ENCODE data around the gene USP16.

The USP16 gene

GRCh38 chr21:29083306-29083705, 58.8 kb downstream of the USP16 start:
- Histone ChIP-seq H3K27me3 (ENCODE audit: insufficient read depth, low read length) (no peaks in the 10 kb centered on the region), H3K4me1 (ENCODE audit: insufficient read depth, low read length) (peaks cover 7% of the 10 kb centered on the region; the same call in 1 of the 2 replicates), H3K4me3 (ENCODE audit: low read length) (no peak overlapping the region), H3K27ac (ENCODE audit: low read depth, low read length) (no peak overlapping the region), H3K36me3 (ENCODE audit: insufficient read depth, low read length) (no peaks in the 10 kb centered on the region), H3K9ac (ENCODE audit: low read depth, low read length) (no peak overlapping the region), H3K9me3 (ENCODE audit: insufficient read depth, low read depth, low read length) (no peaks in the 10 kb centered on the region)
- over 99% methylated on average over 3 of the region's 3 CpGs for WGBS

- Histone ChIP-seq H3K9ac (ENCODE audit: low read depth, low read length) (no peak overlapping the region), H3K9me3 (ENCODE audit: insufficient read depth, low read depth, low read length) (no peaks in the 10 kb centered on the region), H3K27me3 (ENCODE audit: insufficient read depth, low read length) (no peaks in the 10 kb centered on the region), H3K4me1 (ENCODE audit: insufficient read depth, low read length) (peaks cover 7% of the 10 kb centered on the region; the same call in 1 of the 2 replicates), H3K36me3 (ENCODE audit: insufficient read depth, low read length) (no peaks in the 10 kb centered on the region), H3K4me3 (ENCODE audit: low read length) (no peak overlapping the region), H3K27ac (ENCODE audit: low read depth, low read length) (no peak overlapping the region)
- WGBS, result 100% methylated on average over 1 of the region's 2 CpGs
Measured at GRCh38 chr21:29084372-29084771, 59.9 kb downstream of the USP16 start.

GRCh38 chr21:29085106-29085752, 60.8 kb downstream of the USP16 start:
- WGBS, result 80% methylated on average over 7 of the region's 8 CpGs
- H3K27me3 ChIP-seq (ENCODE audit: insufficient read depth, low read length), result no peaks in the 10 kb centered on the region
- peaks cover 7% of the 10 kb centered on the region; the same call in 1 of the 2 replicates for H3K4me1 ChIP-seq (ENCODE audit: insufficient read depth, low read length)

GRCh38 chr21:29091033-29091432, 66.6 kb downstream of the USP16 start:
- H3K4me3 ChIP-seq (ENCODE audit: low read length), result no peak overlapping the region
- H3K9ac ChIP-seq (ENCODE audit: low read depth, low read length), result no peak overlapping the region
- no peaks in the 10 kb centered on the region for H3K9me3 ChIP-seq (ENCODE audit: insufficient read depth, low read depth, low read length)
- H3K27me3 ChIP-seq (ENCODE audit: insufficient read depth, low read length), result no peaks in the 10 kb centered on the region
- no peaks in the 10 kb centered on the region for H3K36me3 ChIP-seq (ENCODE audit: insufficient read depth, low read length)
- H3K4me1 ChIP-seq (ENCODE audit: insufficient read depth, low read length), result peaks cover 8% of the 10 kb centered on the region; the same call in 1 of the 2 replicates
- no peak overlapping the region for H3K27ac ChIP-seq (ENCODE audit: low read depth, low read length)
- no CpG with 5 or more reads among the region's 1 CpG for WGBS

More at GRCh38 chr21:29085106-29085752, 60.8 kb downstream of the USP16 start:
- Histone ChIP-seq H3K4me3 (ENCODE audit: low read length) (no peak overlapping the region), H3K27ac (ENCODE audit: low read depth, low read length) (no peak overlapping the region), H3K36me3 (ENCODE audit: insufficient read depth, low read length) (no peaks in the 10 kb centered on the region), H3K9ac (ENCODE audit: low read depth, low read length) (no peak overlapping the region), H3K9me3 (ENCODE audit: insufficient read depth, low read depth, low read length) (no peaks in the 10 kb centered on the region)

GRCh38 chr21:29092102-29092959, 67.9 kb downstream of the USP16 start:
- H3K9ac ChIP-seq (ENCODE audit: low read depth, low read length), result no peak overlapping the region
- H3K27ac ChIP-seq (ENCODE audit: low read depth, low read length), result no peak overlapping the region
- no peaks in the 10 kb centered on the region for H3K27me3 ChIP-seq (ENCODE audit: insufficient read depth, low read length)
- 82% methylated on average over 9 of the region's 9 CpGs for WGBS
- H3K4me1 ChIP-seq (ENCODE audit: insufficient read depth, low read length), result 0 out of 2 replicates have a peak, but pooled peaks cover 7% of the 10 kb centered on the region
- H3K9me3 ChIP-seq (ENCODE audit: insufficient read depth, low read depth, low read length), result no peaks in the 10 kb centered on the region
- no peak overlapping the region for H3K4me3 ChIP-seq (ENCODE audit: low read length)
- no peaks in the 10 kb centered on the region for H3K36me3 ChIP-seq (ENCODE audit: insufficient read depth, low read length)

GRCh38 chr21:29096218-29097015, 71.9 kb downstream of the USP16 start:
- Histone ChIP-seq H3K9me3 (ENCODE audit: insufficient read depth, low read depth, low read length) (no peaks in the 10 kb centered on the region), H3K36me3 (ENCODE audit: insufficient read depth, low read length) (no peaks in the 10 kb centered on the region), H3K4me3 (ENCODE audit: low read length) (no peak overlapping the region), H3K27me3 (ENCODE audit: insufficient read depth, low read length) (no peaks in the 10 kb centered on the region), H3K4me1 (ENCODE audit: insufficient read depth, low read length) (0 out of 2 replicates have a peak, but pooled peaks cover 7% of the 10 kb centered on the region), H3K9ac (ENCODE audit: low read depth, low read length) (no peak overlapping the region), H3K27ac (ENCODE audit: low read depth, low read length) (no peak overlapping the region)
- 94% methylated on average over 7 of the region's 8 CpGs for WGBS

GRCh38 chr21:29098156-29098555, 73.7 kb downstream of the USP16 start:
- Histone ChIP-seq H3K9ac (ENCODE audit: low read depth, low read length) (no peak overlapping the region), H3K4me1 (ENCODE audit: insufficient read depth, low read length) (0 out of 2 replicates have a peak, but pooled peaks cover 7% of the 10 kb centered on the region), H3K27me3 (ENCODE audit: insufficient read depth, low read length) (no peaks in the 10 kb centered on the region), H3K36me3 (ENCODE audit: insufficient read depth, low read length) (no peaks in the 10 kb centered on the region), H3K27ac (ENCODE audit: low read depth, low read length) (no peak overlapping the region), H3K9me3 (ENCODE audit: insufficient read depth, low read depth, low read length) (no peaks in the 10 kb centered on the region), H3K4me3 (ENCODE audit: low read length) (no peak overlapping the region)
- 88% methylated on average over 2 of the region's 2 CpGs for WGBS

GRCh38 chr21:29102791-29103257, 78.4 kb downstream of the USP16 start:
- 92% methylated on average over 2 of the region's 2 CpGs for WGBS
- H3K4me3 ChIP-seq (ENCODE audit: low read length), result no peak overlapping the region
- H3K9ac ChIP-seq (ENCODE audit: low read depth, low read length), result no peak overlapping the region
- no peak overlapping the region for H3K27ac ChIP-seq (ENCODE audit: low read depth, low read length)
- no peaks in the 10 kb centered on the region for H3K4me1 ChIP-seq (ENCODE audit: insufficient read depth, low read length)
- H3K27me3 ChIP-seq (ENCODE audit: insufficient read depth, low read length), result no peaks in the 10 kb centered on the region
- H3K36me3 ChIP-seq (ENCODE audit: insufficient read depth, low read length), result no peaks in the 10 kb centered on the region
- H3K9me3 ChIP-seq (ENCODE audit: insufficient read depth, low read depth, low read length), result no peaks in the 10 kb centered on the region
